SK-N-SH (cell line): ENCODE results near the gene MANBA. TPM values are rescaled to one million over a fixed set of nuclear protein-coding genes. Genes with fewer than 3 reads are reported as not detected.

Experiments used
- CTCF ChIA-PET: fragments of 300-600, 350-600 bp; formaldehyde crosslinking; extraction: SDS; loops from one replicate; lab custom pipeline; 2021; lab: Yijun Ruan, JAX
- POLR2A ChIA-PET: fragments of 350-600 bp; sonication (Branson Sonifier 250); formaldehyde crosslinking; extraction: SDS; loops from one replicate; lab custom pipeline; 2020; ENCODE audit warnings: antibody characterized with exemption, inconsistent platforms; lab: Yijun Ruan, JAX
- DNase-seq: peaks from one replicate; pipeline ENCODE4 v3.0.0; 2012
- H2AFZ ChIP-seq: fragments of 200-600 bp; sonication (generic); 2 replicates; pipeline ENCODE4 v1.8.1; 2016; ENCODE audit warnings: antibody characterized with exemption, mild to moderate bottlenecking, low read depth
- H3F3A ChIP-seq: fragments of 200-600 bp; sonication (generic); replicated peaks from 2 replicates; pipeline ENCODE3; 2016; ENCODE audit warnings: antibody characterized with exemption, mild to moderate bottlenecking; ENCODE audit not compliant: insufficient read depth
- H3K27ac ChIP-seq, 2 experiments: fragments of 200-500 bp in 1 of 2; fragments of 200-600 bp in 1 of 2; sonication (Bioruptor generic) in 1 of 2; sonication (generic), shearing (Covaris generic) in 1 of 2; 2 replicates each; pipeline versions ENCODE4 v1.5.1 to v1.6.1; 2014 to 2016; ENCODE audit warnings: low read depth in 2 of 2, inconsistent platforms in 1 of 2, low read length in 1 of 2, mild to moderate bottlenecking in 1 of 2, mixed read lengths in 1 of 2
- H3K27me3 ChIP-seq: fragments of 200-600 bp; sonication (generic), shearing (Covaris generic); 2 replicates; pipeline ENCODE4 v1.6.1; 2016; ENCODE audit warnings: mixed run types; ENCODE audit not compliant: insufficient read depth
- H3K36me3 ChIP-seq, 2 experiments: fragments of 200-500 bp in 1 of 2; fragments of 200-600 bp in 1 of 2; sonication (Bioruptor generic) in 1 of 2; sonication (generic) in 1 of 2; replicated peaks in 1 of 2; 2 replicates each; pipeline versions ENCODE3 to v1.5.1; 2014 to 2016; ENCODE audit warnings: low read length in 1 of 2, mild to moderate bottlenecking in 1 of 2; ENCODE audit not compliant: insufficient read depth in 2 of 2, control insufficient read depth in 1 of 2
- H3K4me1 ChIP-seq, 2 experiments: fragments of 200-500 bp in 1 of 2; fragments of 200-600 bp in 1 of 2; sonication (Bioruptor generic) in 1 of 2; sonication (generic), shearing (Covaris generic) in 1 of 2; 2 replicates each; pipeline versions ENCODE4 v1.5.1 to v1.6.1; 2014 to 2016; ENCODE audit warnings: low read depth in 1 of 2, low read length in 1 of 2, mixed run types in 1 of 2; ENCODE audit not compliant: insufficient read depth in 2 of 2, control insufficient read depth in 1 of 2
- H3K4me2 ChIP-seq: fragments of 200-600 bp; sonication (generic), shearing (Covaris generic); 2 replicates; pipeline ENCODE4 v1.6.1; 2017; ENCODE audit warnings: mixed run types
- H3K4me3 ChIP-seq, 2 experiments: fragments of 200-500 bp in 1 of 2; fragments of 200-600 bp in 1 of 2; sonication (Bioruptor generic) in 1 of 2; sonication (generic), shearing (Covaris generic) in 1 of 2; 2 replicates each; pipeline versions ENCODE4 v1.5.1 to v1.8.1; 2014 to 2016; ENCODE audit warnings: low read depth in 2 of 2, inconsistent platforms in 1 of 2, low read length in 1 of 2, mild to moderate bottlenecking in 1 of 2, mixed read lengths in 1 of 2, moderate library complexity in 1 of 2
- H3K79me2 ChIP-seq: fragments of 200-600 bp; sonication (generic); 2 replicates; pipeline ENCODE4 v1.8.1; 2017; ENCODE audit warnings: mild to moderate bottlenecking; ENCODE audit not compliant: insufficient read depth
- H3K9ac ChIP-seq: fragments of 200-600 bp; sonication (generic); 2 replicates; pipeline ENCODE4 v1.6.1; 2017; ENCODE audit warnings: mixed run types
- H3K9me2 ChIP-seq: fragments of 200-600 bp; sonication (generic); 2 replicates; pipeline ENCODE4 v1.6.1; 2017; ENCODE audit warnings: mixed run types
- H3K9me3 ChIP-seq: fragments of 200-600 bp; sonication (generic); 2 replicates; pipeline ENCODE4 v1.6.1; 2017; ENCODE audit warnings: mixed run types, mild to moderate bottlenecking, moderate library complexity
- H4K20me1 ChIP-seq: fragments of 200-600 bp; sonication (generic); 2 replicates; pipeline ENCODE4 v1.6.1; 2017; ENCODE audit warnings: mild to moderate bottlenecking, mixed run types; ENCODE audit not compliant: insufficient read depth
- EZH2phosphoT487 ChIP-seq: fragments of 200-600 bp; sonication (generic); IDR thresholded peaks from 2 replicates; pipeline ENCODE4 v1.6.1; 2017; ENCODE audit warnings: low read depth, mixed run types, mild to moderate bottlenecking, antibody characterized with exemption, moderate library complexity, borderline replicate concordance
- FOSL2 ChIP-seq: IDR thresholded peaks from 2 replicates; pipeline ENCODE4 v1.4.0; 2012; ENCODE audit warnings: low read depth, mild to moderate bottlenecking, moderate library complexity, borderline replicate concordance
- FOXM1 ChIP-seq: IDR thresholded peaks from 2 replicates; pipeline ENCODE4 v1.4.0; 2012; ENCODE audit warnings: low read depth, mild to moderate bottlenecking
- JUND ChIP-seq: IDR thresholded peaks from 2 replicates; pipeline ENCODE4 v1.4.0; 2012
- MXI1 ChIP-seq: IDR thresholded peaks from 2 replicates; pipeline ENCODE4 v1.6.1; 2012; ENCODE audit warnings: mild to moderate bottlenecking, low read depth, low read length, improper control_type of control experiment
- RCOR1 ChIP-seq: fragments of 150-350 bp; IDR thresholded peaks from 2 replicates; pipeline ENCODE4 v1.6.1; 2017; ENCODE audit warnings: antibody characterized with exemption, low read length
- RXRA ChIP-seq: IDR thresholded peaks from 2 replicates; pipeline ENCODE4 v1.4.0; 2012; ENCODE audit warnings: low read depth, mild to moderate bottlenecking, borderline replicate concordance
- USF1 ChIP-seq: IDR thresholded peaks from 2 replicates; pipeline ENCODE4 v1.4.0; 2012; ENCODE audit warnings: low read depth, borderline replicate concordance
- ZBTB33 ChIP-seq: IDR thresholded peaks from 2 replicates; pipeline ENCODE4 v1.4.0; 2012; ENCODE audit warnings: low read depth, borderline replicate concordance
- WGBS: methylation state at CpG from one replicate; pipeline ENCODE4 v1.1.6; 2017; ENCODE audit warnings: low lambda C conversion rate; 5-methylcytosine and 5-hydroxymethylcytosine counted together
- polyA plus RNA-seq, 3 experiments: library from polyadenylated mRNA; depleted of rRNA; stranded (reverse); fragments of >200 nt; gene quantifications; 2 replicates each; pipeline ENCODE4 v1.2.3, GENCODE V29; 2012
- TF ChIP-seq, protein P1 (sequence below): fragments of 150-350 bp; IDR thresholded peaks from 2 replicates; pipeline ENCODE4 v1.6.1; 2016; ENCODE audit warnings: mild to moderate bottlenecking, low read depth, low read length

MANBA gene
- polyA plus RNA-seq, 1 of the 3 experiments (the other 2 are of a cell fraction) = 13.4 TPM

DNA sequence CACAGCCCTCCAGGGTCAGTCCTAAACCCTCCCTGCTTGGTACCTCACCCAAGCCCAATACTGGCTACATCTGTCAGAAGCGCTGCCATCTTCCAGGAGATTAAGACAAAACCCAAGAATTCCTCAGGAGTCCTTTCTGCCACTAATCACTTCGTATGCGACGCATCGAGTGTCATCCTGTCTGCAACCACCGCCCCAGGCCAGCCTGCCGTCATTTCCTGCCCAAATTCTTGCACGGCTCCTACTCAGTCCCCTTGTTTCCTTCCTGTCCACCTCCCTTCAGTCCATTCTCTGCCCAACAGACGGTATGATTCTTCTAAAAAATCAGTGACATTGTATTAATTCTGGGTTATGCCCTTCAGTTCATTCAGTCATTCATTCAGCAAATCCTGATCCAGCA lies 146.0 kb downstream of the MANBA start:
- no peaks in the 10 kb centered on the region for H3K79me2 ChIP-seq
- 96% methylated on average over 9 of the region's 9 CpGs for WGBS
- no peak overlapping the region for H3K9ac ChIP-seq
- no peak overlapping the region for H3K27ac ChIP-seq
- no peak overlapping the region for H3K4me2 ChIP-seq
- peaks cover 4% of the 10 kb centered on the region for H3F3A ChIP-seq
- no peak overlapping the region for H3K4me3 ChIP-seq
- no peak overlapping the region for H2AFZ ChIP-seq
- POLR2A ChIA-PET = no interaction called here
- TF ChIP-seq ZBTB33 = no peak
- no peak for DNase-seq
- H3K9me3 ChIP-seq = no peaks in the 10 kb centered on the region
- H3K27me3 ChIP-seq = no peaks in the 10 kb centered on the region
- CTCF ChIA-PET = no interaction called here
- H3K9me2 ChIP-seq = no peaks in the 10 kb centered on the region
- H3K4me1 ChIP-seq = peaks cover 0 to 8% of the 10 kb centered on the region in 2 experiments; a peak in 2 of 4 replicates
- no peaks in the 10 kb centered on the region for H4K20me1 ChIP-seq
- H3K36me3 ChIP-seq = peaks cover 9 to 74% of the 10 kb centered on the region in 2 experiments

DNA sequence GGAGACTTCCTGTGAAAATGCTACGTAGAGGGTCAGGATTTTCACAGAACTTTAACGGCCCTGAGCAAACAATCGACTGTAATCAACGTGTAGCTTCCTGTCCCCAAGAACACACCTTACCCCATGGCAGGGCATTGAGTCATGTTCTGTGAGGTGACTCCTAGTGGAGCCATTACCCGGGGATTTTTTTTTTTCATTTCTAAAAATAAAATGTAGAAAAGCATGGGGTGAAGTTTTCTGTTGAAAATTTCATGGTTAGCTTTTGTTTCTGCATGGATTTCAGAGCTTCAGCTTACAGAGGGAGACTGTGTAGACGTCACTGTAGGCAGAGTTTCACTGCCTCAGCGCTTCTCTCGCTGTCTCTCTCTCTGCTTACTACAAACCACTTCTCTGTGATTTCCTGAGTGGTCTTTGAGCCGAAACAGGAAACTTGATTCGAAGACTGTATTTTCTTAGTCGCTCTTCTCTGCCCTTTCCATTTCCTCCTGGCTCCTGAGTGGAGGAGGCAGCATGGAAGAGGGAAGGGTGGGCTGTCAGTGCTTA lies 147.9 kb downstream of the MANBA start:
- Histone ChIP-seq H3K4me3 (no peak overlapping the region), H3K9me3 (no peaks in the 10 kb centered on the region), H3K4me1 (peaks cover 0 to 8% of the 10 kb centered on the region in 2 experiments; a peak in 2 of 4 replicates), H4K20me1 (no peaks in the 10 kb centered on the region), H3K27me3 (no peaks in the 10 kb centered on the region), H2AFZ (no peak overlapping the region), H3K27ac (no peak overlapping the region)
- 94% methylated on average over 11 of the region's 11 CpGs for WGBS
- TF ChIP-seq, protein P1, sequence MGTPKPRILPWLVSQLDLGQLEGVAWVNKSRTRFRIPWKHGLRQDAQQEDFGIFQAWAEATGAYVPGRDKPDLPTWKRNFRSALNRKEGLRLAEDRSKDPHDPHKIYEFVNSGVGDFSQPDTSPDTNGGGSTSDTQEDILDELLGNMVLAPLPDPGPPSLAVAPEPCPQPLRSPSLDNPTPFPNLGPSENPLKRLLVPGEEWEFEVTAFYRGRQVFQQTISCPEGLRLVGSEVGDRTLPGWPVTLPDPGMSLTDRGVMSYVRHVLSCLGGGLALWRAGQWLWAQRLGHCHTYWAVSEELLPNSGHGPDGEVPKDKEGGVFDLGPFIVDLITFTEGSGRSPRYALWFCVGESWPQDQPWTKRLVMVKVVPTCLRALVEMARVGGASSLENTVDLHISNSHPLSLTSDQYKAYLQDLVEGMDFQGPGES = no peak
- TF ChIP-seq FOXM1 (no peak), EZH2phosphoT487 (no peak), RXRA (no peak), MXI1 (no peak), FOSL2 (no peak), JUND (no peak), RCOR1 (no peak), USF1 (no peak)
- TF ChIP-seq, all 33 proteins: peak for 0
- H3K36me3 ChIP-seq = peaks cover 19 to 80% of the 10 kb centered on the region in 2 experiments
- no peaks in the 10 kb centered on the region for H3K9me2 ChIP-seq
- POLR2A ChIA-PET = no interaction called here
- H3F3A ChIP-seq = no peaks in the 10 kb centered on the region
- CTCF ChIA-PET = no interaction called here
- H3K4me2 ChIP-seq = no peak overlapping the region
- no peak overlapping the region for H3K9ac ChIP-seq
- no peaks in the 10 kb centered on the region for H3K79me2 ChIP-seq
- no peak for DNase-seq
